IMR-90 (cell line): Measurements from ENCODE around the gene PLN. TPM values are rescaled to one million over a fixed set of nuclear protein-coding genes. Genes with fewer than 3 reads are reported as not detected.

Source experiments
- ATAC-seq: fragments of 200-7000 bp; cut with Tn5 transposase; 2 replicates; pipeline ENCODE4 v1.9.1; 2020; ENCODE audit warnings: low read depth, mild to moderate bottlenecking, moderate library complexity
- BruUV-seq: library from RNA; stranded (reverse); fragments of 400-500 nt; replicated peaks from 2 replicates; lab custom pipeline; 2021; lab: Mats Ljungman, UMichigan
- CTCF ChIA-PET: fragments of 300-600 bp; formaldehyde crosslinking; extraction: SDS; loops from one replicate; lab custom pipeline; 2021; ENCODE audit warnings: antibody characterized with exemption; lab: Yijun Ruan, JAX
- POLR2A ChIA-PET: fragments of 300-600 bp; sonication (Branson Sonifier 250); formaldehyde crosslinking; loops from one replicate; lab custom pipeline; 2022; ENCODE audit warnings: antibody characterized with exemption; ENCODE audit not compliant: unreplicated experiment; lab: Charles Lee
- DNase-seq: peaks from one replicate; pipeline ENCODE4 v3.0.0; 2013
- H2AFZ ChIP-seq: replicated peaks from 2 replicates; pipeline ENCODE3; 2013; ENCODE audit warnings: low read length, mild to moderate bottlenecking; ENCODE audit not compliant: poor library complexity
- H2AK5ac ChIP-seq: 2 replicates; pipeline ENCODE4 v1.6.1; 2013; ENCODE audit warnings: low read depth, low read length, inconsistent platforms
- H2AK9ac ChIP-seq: replicated peaks from 2 replicates; pipeline ENCODE3; 2013; ENCODE audit warnings: mild to moderate bottlenecking, low read depth, low read length, moderate library complexity; ENCODE audit not compliant: poor library complexity
- H2BK120ac ChIP-seq: 2 replicates; pipeline ENCODE4 v1.6.1; 2013; ENCODE audit warnings: low read depth, low read length, inconsistent platforms
- H2BK15ac ChIP-seq: 3 replicates; pipeline ENCODE4 v1.6.1; 2013; ENCODE audit warnings: low read depth, low read length, inconsistent platforms
- H2BK20ac ChIP-seq: 2 replicates; pipeline ENCODE4 v1.6.1; 2013; ENCODE audit warnings: low read depth, mild to moderate bottlenecking, inconsistent platforms, low read length, moderate library complexity
- H2BK5ac ChIP-seq: 2 replicates; pipeline ENCODE4 v1.6.1; 2013; ENCODE audit warnings: mild to moderate bottlenecking, low read depth, low read length, inconsistent platforms; ENCODE audit not compliant: poor library complexity, severe bottlenecking
- H3K14ac ChIP-seq: replicated peaks from 2 replicates; pipeline ENCODE4 v1.6.1; 2013; ENCODE audit warnings: low read depth, low read length, inconsistent platforms
- H3K18ac ChIP-seq: 2 replicates; pipeline ENCODE4 v1.6.1; 2013; ENCODE audit warnings: low read depth, low read length, control low read depth
- H3K23ac ChIP-seq: 2 replicates; pipeline ENCODE4 v1.6.1; 2013; ENCODE audit warnings: low read depth, low read length, inconsistent platforms
- H3K27ac ChIP-seq: 2 replicates; pipeline ENCODE4 v1.5.1; 2013; ENCODE audit warnings: mild to moderate bottlenecking, control low read depth, low read length; ENCODE audit not compliant: insufficient read depth
- H3K27me3 ChIP-seq: 2 replicates; pipeline ENCODE4 v1.6.1; 2013; ENCODE audit warnings: low read length; ENCODE audit not compliant: control insufficient read depth, insufficient read depth
- H3K36me3 ChIP-seq: 2 replicates; pipeline ENCODE4 v1.6.1; 2013; ENCODE audit warnings: low read length, mixed read lengths; ENCODE audit not compliant: control insufficient read depth, insufficient read depth
- H3K4ac ChIP-seq: 2 replicates; pipeline ENCODE4 v1.6.1; 2013; ENCODE audit warnings: low read depth, low read length, inconsistent platforms
- H3K4me1 ChIP-seq: 2 replicates; pipeline ENCODE4 v1.6.1; 2013; ENCODE audit warnings: low read length, mixed read lengths; ENCODE audit not compliant: control insufficient read depth, insufficient read depth
- H3K4me2 ChIP-seq: 2 replicates; pipeline ENCODE4 v1.6.1; 2013; ENCODE audit warnings: low read depth, mild to moderate bottlenecking, control low read depth, low read length, moderate library complexity
- H3K4me3 ChIP-seq: 2 replicates; pipeline ENCODE4 v1.5.1; 2013; ENCODE audit warnings: low read depth, mild to moderate bottlenecking, control low read depth, low read length, moderate library complexity; ENCODE audit not compliant: insufficient read depth
- H3K56ac ChIP-seq: 2 replicates; pipeline ENCODE4 v1.6.1; 2013; ENCODE audit warnings: low read length, inconsistent platforms; ENCODE audit not compliant: insufficient read depth; ENCODE audit errors: extremely low read depth
- H3K79me1 ChIP-seq, 2 experiments: 2 replicates each; pipeline ENCODE4 v1.6.1; 2013; ENCODE audit warnings: low read length in 2 of 2, inconsistent platforms in 1 of 2, low read depth in 1 of 2
- H3K9ac ChIP-seq: 2 replicates; pipeline ENCODE4 v1.6.1; 2013; ENCODE audit warnings: low read depth, low read length, control low read depth
- H3K9me1 ChIP-seq: 2 replicates; pipeline ENCODE4 v1.6.1; 2013; ENCODE audit warnings: low read length, inconsistent platforms; ENCODE audit not compliant: insufficient read depth
- H3K9me3 ChIP-seq: 2 replicates; pipeline ENCODE4 v1.6.1; 2013; ENCODE audit warnings: low read length; ENCODE audit not compliant: control insufficient read depth, insufficient read depth
- H4K20me1 ChIP-seq: 2 replicates; pipeline ENCODE4 v1.6.1; 2013; ENCODE audit warnings: low read length, inconsistent platforms; ENCODE audit not compliant: insufficient read depth
- H4K5ac ChIP-seq: 2 replicates; pipeline ENCODE4 v1.6.1; 2013; ENCODE audit warnings: mild to moderate bottlenecking, low read depth, low read length, control low read depth
- H4K8ac ChIP-seq, 2 experiments: 2 replicates each; pipeline ENCODE4 v1.6.1; 2013; ENCODE audit warnings: low read depth in 2 of 2, low read length in 2 of 2, control low read depth in 1 of 2, inconsistent platforms in 1 of 2
- H4K91ac ChIP-seq: 2 replicates; pipeline ENCODE4 v1.6.1; 2013; ENCODE audit warnings: low read depth, low read length, inconsistent platforms; ENCODE audit not compliant: insufficient read depth
- CHD1 ChIP-seq: IDR thresholded peaks from 2 replicates; pipeline ENCODE4 v1.6.1; 2012; ENCODE audit warnings: low read depth, low read length, improper control_type of control experiment
- MAFK ChIP-seq: IDR thresholded peaks from 2 replicates; pipeline ENCODE4 v1.6.1; 2012; ENCODE audit warnings: low read depth, low read length, improper control_type of control experiment
- MXI1 ChIP-seq: IDR thresholded peaks from 2 replicates; pipeline ENCODE4 v1.6.1; 2012; ENCODE audit warnings: low read depth, mild to moderate bottlenecking, low read length, moderate library complexity, borderline replicate concordance
- RAD21 ChIP-seq: IDR thresholded peaks from 2 replicates; pipeline ENCODE4 v1.6.1; 2012; ENCODE audit warnings: low read length, improper control_type of control experiment
- WGBS, 2 experiments: methylation state at CpG; one replicate each; pipeline versions ENCODE4 v1.1.5 to v1.1.7; 2013; ENCODE audit warnings: missing lambda C conversion rate in 2 of 2; ENCODE audit not compliant: insufficient read length in 1 of 2; ENCODE audit errors: extremely low coverage in 2 of 2; 5-methylcytosine and 5-hydroxymethylcytosine counted together
- dilution Hi-C: fragments of 300-500 bp; cut with HindIII; formaldehyde crosslinking; loops from one replicate; pipeline ENCODE4 v1.14.3; 2018; ENCODE audit warnings: low sequenced_read_pairs; ENCODE audit not compliant: unreplicated experiment
- in situ Hi-C: fragments of 300-500 bp; cut with MboI; formaldehyde crosslinking; loops from 3 replicates; pipeline ENCODE4 v1.14.3; 2019; ENCODE audit warnings: low sequenced_read_pairs, inconsistent platforms, mixed read lengths
- intact Hi-C: fragments of 100-400 bp; cut with micrococcal nuclease; formaldehyde crosslinking; loops from 2 replicates; pipeline ENCODE4 v1.10.0; 2022
- polyA plus RNA-seq, 3 experiments: library from polyadenylated mRNA; depleted of rRNA; stranded (reverse); fragments of >200 nt; gene quantifications; 2 replicates each; pipeline ENCODE4 v1.2.3, GENCODE V29; 2012; ENCODE audit warnings: low replicate concordance in 1 of 3
- total RNA-seq: library from RNA; depleted of rRNA; stranded (reverse); fragments of >200 nt; gene quantifications from 2 replicates; pipeline ENCODE4 v1.2.3, GENCODE V29; 2012

PLN gene
- total and polyA plus RNA-seq, 2 of the 4 experiments (the other 2 are of a cell fraction), result under 0.01 TPM; not detected in 1

DNA sequence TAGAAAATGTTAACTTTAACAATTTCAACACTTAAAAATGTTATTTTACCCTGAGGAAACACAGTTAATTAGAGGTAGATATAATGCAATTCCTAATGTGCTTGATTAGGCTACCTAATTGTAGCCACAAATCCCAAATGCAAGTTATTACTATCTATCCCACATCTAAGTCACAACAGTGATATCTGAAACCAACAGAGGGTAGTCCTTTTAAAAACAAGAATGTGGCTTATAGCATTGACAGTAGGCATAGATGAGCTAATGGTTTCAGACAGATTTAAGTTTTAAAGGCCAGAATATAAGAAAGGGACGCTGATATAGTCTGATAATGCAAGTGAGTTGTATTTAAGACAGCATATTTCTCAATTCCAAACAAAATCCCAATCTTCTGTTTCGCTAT, 23.0 kb downstream of the PLN start:
- ChIA-PET POLR2A (no interaction called here), CTCF (interaction anchor here (1.1 kb wide), 1 partner anchor 9 kb away, joined by 5 read pairs; no protein-coding TSS in a partner anchor)
- Histone ChIP-seq H3K4me2 (no peak overlapping the region), H4K91ac (no peak overlapping the region), H2AFZ (no peak overlapping the region), H2AK5ac (no peak overlapping the region), H4K8ac (no peak overlapping the region), H3K36me3 (peaks cover 8% of the 10 kb centered on the region), H3K79me1 (peaks cover 21 to 27% of the 10 kb centered on the region in 2 experiments), H2AK9ac (no peak overlapping the region), H3K23ac (no peak overlapping the region), H3K4ac (no peak overlapping the region), H3K18ac (no peak overlapping the region), H3K4me1 (no peaks in the 10 kb centered on the region), H3K4me3 (no peak overlapping the region), H3K27me3 (no peaks in the 10 kb centered on the region), H3K56ac (no peak overlapping the region), H4K20me1 (no peaks in the 10 kb centered on the region), H3K9me1 (no peaks in the 10 kb centered on the region; the same call in 1 of the 2 replicates), H3K9ac (no peak overlapping the region), H2BK5ac (no peak overlapping the region), H3K9me3 (peaks cover 12% of the 10 kb centered on the region), H2BK20ac (no peak overlapping the region), H4K5ac (no peak overlapping the region), H2BK120ac (no peak overlapping the region), H2BK15ac (no peak overlapping the region), H3K27ac (no peak overlapping the region), H3K14ac (no peak overlapping the region)
- no CpG with 5 or more reads among the region's 2 CpGs for WGBS, 2 experiments
- intact Hi-C loops (no loop called here), dilution Hi-C loops (no loop called here), in situ Hi-C loops (no loop called here)
- BruUV-seq, result no TSS peak
- TF ChIP-seq RAD21, result no peak
- TF ChIP-seq MXI1, result no peak
- TF ChIP-seq CHD1, result no peak
- no peak for TF ChIP-seq MAFK
- DNase-seq (no peak), ATAC-seq (no peak)
